NB4 (cell line): ENCODE results near the gene LGR4.
"Not testable (repeated sequence)": the region's sequence is repeated elsewhere in the genome, so short reads cannot be mapped to it uniquely, and the experiment has no call there.

Source experiments
- DNase-seq: peaks from one replicate; pipeline ENCODE4 v3.0.0; 2010; ENCODE audit warnings: low read depth
- H3K4me3 ChIP-seq: one replicate; pipeline ENCODE4 v1.5.1; 2011; ENCODE audit warnings: mild to moderate bottlenecking, low read depth, low read length, moderate library complexity
- CTCF ChIP-seq: IDR thresholded peaks from one replicate; pipeline ENCODE4 v1.5.1; 2012; ENCODE audit warnings: low read depth, low read length
- MYC ChIP-seq: IDR thresholded peaks from 2 replicates; pipeline ENCODE4 v1.6.1; 2011; ENCODE audit warnings: low read depth, low read length
- POLR2A ChIP-seq: IDR thresholded peaks from 2 replicates; pipeline ENCODE4 v1.6.1; 2011; ENCODE audit warnings: mild to moderate bottlenecking; ENCODE audit not compliant: insufficient read length; ENCODE audit errors: extremely low read depth
- TF ChIP-seq, protein P1 (sequence below): IDR thresholded peaks from 2 replicates; pipeline ENCODE4 v1.6.1; 2011; ENCODE audit warnings: low read depth, low read length

LGR4 gene

GRCh38 chr11:27472398-27473016, at the start of gene LGR4:
Gene LGR4 (minus strand): TSS chr11:27472790. CDS start chr11:27472302, 488 bp downstream.
- TF ChIP-seq POLR2A (peak; percentile 40), MYC (no peak)
- TF ChIP-seq, protein P1, sequence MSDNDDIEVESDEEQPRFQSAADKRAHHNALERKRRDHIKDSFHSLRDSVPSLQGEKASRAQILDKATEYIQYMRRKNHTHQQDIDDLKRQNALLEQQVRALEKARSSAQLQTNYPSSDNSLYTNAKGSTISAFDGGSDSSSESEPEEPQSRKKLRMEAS = 0 out of 2 replicates have a peak, but pooled peaks have one; percentile 6
- DNase-seq = peak; percentile 96
- peak within 1 kb of the TSS; percentile 72 for H3K4me3 ChIP-seq

GRCh38 chr11:27520226-27520625, 47.6 kb upstream of the LGR4 start:
- no peak for TF ChIP-seq MYC
- TF ChIP-seq, protein P1 = no peak
- TF ChIP-seq POLR2A = no peak
- TF ChIP-seq CTCF = no peak
- H3K4me3 ChIP-seq = no peak overlapping the region
- peak; percentile 3 for DNase-seq

DNA sequence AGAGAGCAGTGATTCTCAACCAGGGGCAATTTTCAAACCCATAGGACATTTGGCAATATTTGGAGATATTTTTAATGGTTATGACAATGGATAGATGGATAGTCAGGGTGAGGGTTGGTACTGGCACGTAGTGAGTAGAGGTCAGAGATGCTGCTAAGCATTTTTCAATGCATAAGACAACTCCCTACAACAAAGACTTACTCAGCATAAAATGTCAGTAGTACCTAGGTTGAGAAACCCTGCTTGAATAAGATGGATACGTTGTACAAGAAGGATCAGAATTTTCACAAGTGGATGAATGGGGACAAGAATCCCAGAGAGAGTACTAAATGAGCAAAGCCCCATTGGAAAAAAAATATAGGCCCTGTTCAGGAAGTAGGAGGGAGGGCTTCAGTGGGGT, 45.9 kb upstream of the LGR4 start:
- no peak for DNase-seq
- H3K4me3 ChIP-seq = no peak overlapping the region
- TF ChIP-seq POLR2A = no peak
- TF ChIP-seq, protein P1 = no peak
- no peak for TF ChIP-seq MYC
- TF ChIP-seq CTCF = no peak

DNA sequence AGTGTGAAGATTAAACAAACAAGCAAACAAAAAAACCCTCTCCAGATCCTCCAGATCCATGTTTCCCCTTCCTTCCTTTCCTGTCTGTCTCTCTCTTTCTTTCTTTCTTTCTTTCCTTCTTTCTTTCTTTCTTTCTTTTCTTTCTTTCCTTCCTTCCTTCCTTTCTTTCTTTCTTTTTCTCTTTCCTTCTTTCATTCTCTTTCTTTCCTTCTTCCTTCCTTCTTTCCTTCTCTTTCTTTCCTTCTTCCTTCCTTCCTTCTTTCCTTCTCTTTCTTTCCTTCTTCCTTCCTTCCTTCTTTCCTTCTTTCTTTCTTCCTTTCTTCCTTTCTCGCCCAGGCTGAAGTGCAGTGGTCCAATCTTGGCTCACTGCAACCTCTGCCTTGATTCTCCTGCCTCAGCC, 44.9 kb upstream of the LGR4 start:
- DNase-seq, H3K4me3 ChIP-seq: not testable (repeated sequence)

GRCh38 chr11:27514558-27514957, 42.0 kb upstream of the LGR4 start:
- TF ChIP-seq MYC = no peak
- TF ChIP-seq CTCF = no peak
- TF ChIP-seq, protein P1 = no peak
- no peak for TF ChIP-seq POLR2A
- no peak overlapping the region for H3K4me3 ChIP-seq
- no peak for DNase-seq

DNA sequence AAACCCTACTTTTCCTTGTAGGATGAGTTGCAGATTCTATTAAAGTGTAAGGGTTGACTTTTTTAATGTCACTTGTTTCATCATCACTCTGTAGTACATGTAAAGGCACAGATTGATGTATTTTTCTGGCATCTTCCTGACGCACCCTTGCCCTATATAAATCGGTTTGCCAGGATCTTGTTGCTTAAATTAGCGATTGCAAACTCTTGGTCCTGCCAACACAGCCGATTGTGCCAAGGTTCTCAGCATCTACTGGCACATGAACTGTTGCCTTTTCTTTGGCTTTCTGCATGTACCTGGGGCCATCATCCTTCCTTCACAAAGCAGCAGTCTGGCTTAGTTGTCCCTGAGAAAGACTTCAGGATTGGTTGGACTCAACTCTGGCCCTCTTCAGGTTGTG, 41.5 kb upstream of the LGR4 start:
- DNase-seq = no peak
- TF ChIP-seq POLR2A (no peak), CTCF (no peak), MYC (no peak)
- TF ChIP-seq, protein P1 = no peak
- H3K4me3 ChIP-seq = no peak overlapping the region

DNA sequence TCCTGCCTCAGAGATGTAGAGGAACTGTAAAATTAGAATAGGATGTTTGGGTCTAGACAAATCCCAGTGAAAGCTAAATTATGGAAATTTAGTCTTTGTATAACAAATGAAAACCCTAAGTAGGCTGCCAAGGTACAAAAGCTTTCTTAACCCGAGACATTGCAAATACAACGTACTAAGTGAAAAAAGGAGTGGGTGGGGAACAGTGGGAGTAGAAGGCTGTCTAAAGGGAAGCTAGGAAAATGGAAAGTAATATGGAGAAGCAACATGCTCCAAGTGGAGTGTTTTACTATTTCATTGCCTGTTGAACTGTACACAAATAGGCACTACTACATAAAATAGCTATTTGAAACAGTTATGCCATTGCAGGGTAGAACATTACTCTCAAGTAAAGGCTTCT, 40.8 kb upstream of the LGR4 start:
- no peak for DNase-seq
- TF ChIP-seq CTCF (no peak), POLR2A (no peak), MYC (no peak)
- TF ChIP-seq, protein P1 = no peak
- no peak overlapping the region for H3K4me3 ChIP-seq
